NCI-H1417 (cell line): ENCODE measurements around the gene FAM131A.

Source experiments
- DNase-seq, 3 experiments: peaks; one replicate each; lab custom pipeline; 2025; lab: John Stamatoyannopoulos, UW

Gene FAM131A

GRCh38 chr3:184316792-184317191, 20.6 kb upstream of the FAM131A start:
- DNase-seq: no peak

GRCh38 chr3:184317201-184317600, 20.2 kb upstream of the FAM131A start:
- DNase-seq: no peak

- peak in 1 of 3 experiments; percentile 4 for DNase-seq
Measured at GRCh38 chr3:184320104-184320445, 17.3 kb upstream of the FAM131A start.

- no peak for DNase-seq
Measured at GRCh38 chr3:184321666-184322065, 15.7 kb upstream of the FAM131A start.

- DNase-seq: no peak
Measured at GRCh38 chr3:184322731-184323487, 14.5 kb upstream of the FAM131A start.

GRCh38 chr3:184323696-184324095, 13.7 kb upstream of the FAM131A start:
- DNase-seq: no peak

GRCh38 chr3:184325269-184325668, 12.1 kb upstream of the FAM131A start:
- DNase-seq: no peak

- DNase-seq: no peak
Measured at GRCh38 chr3:184325715-184326369, 11.6 kb upstream of the FAM131A start.

- DNase-seq: no peak
Measured at GRCh38 chr3:184327171-184327570, 10.2 kb upstream of the FAM131A start.

GRCh38 chr3:184328516-184328915, 8.9 kb upstream of the FAM131A start:
- no peak for DNase-seq

GRCh38 chr3:184332370-184333090, 4.9 kb upstream of the FAM131A start:
- no peak for DNase-seq

- no peak for DNase-seq
Measured at GRCh38 chr3:184333190-184333589, 4.2 kb upstream of the FAM131A start.

GRCh38 chr3:184333700-184334099, 3.7 kb upstream of the FAM131A start:
- DNase-seq: no peak

GRCh38 chr3:184334470-184335158, 2.8 kb upstream of the FAM131A start:
- DNase-seq: peak in 1 of 3 experiments; percentile 48

- DNase-seq: no peak
Measured at GRCh38 chr3:184335291-184335660, 2.1 kb upstream of the FAM131A start.

GRCh38 chr3:184335661-184336546, 1.5 kb upstream of the FAM131A start:
- DNase-seq: peak; percentile 72 to 90 (median 88)

GRCh38 chr3:184336547-184337398, 627 bp upstream of the FAM131A start:
- peak in 2 of 3 experiments; percentile 43 to 68 for DNase-seq

- no peak for DNase-seq
Measured at GRCh38 chr3:184337981-184338380, 581 bp downstream of the FAM131A start.

GRCh38 chr3:184338511-184338945, 1.1 kb downstream of the FAM131A start:
- peak; percentile 92 to 99 (median 98) for DNase-seq

- peak in 2 of 3 experiments; percentile 78 to 93 for DNase-seq
Measured at GRCh38 chr3:184339001-184339400, 1.6 kb downstream of the FAM131A start.
